GM18868 (cell line): ENCODE results near the gene CRHR1.
"Not testable (repeated sequence)": the region's sequence is repeated elsewhere in the genome, so short reads cannot be mapped to it uniquely, and the experiment has no call there.

Experiments used
- ATAC-seq: cut with Tn5 transposase; IDR thresholded peaks from one replicate; pipeline ENCODE4 v1.9.1; 2021; ENCODE audit warnings: mild to moderate bottlenecking, moderate library complexity; ENCODE audit not compliant: unreplicated experiment

Gene CRHR1

DNA sequence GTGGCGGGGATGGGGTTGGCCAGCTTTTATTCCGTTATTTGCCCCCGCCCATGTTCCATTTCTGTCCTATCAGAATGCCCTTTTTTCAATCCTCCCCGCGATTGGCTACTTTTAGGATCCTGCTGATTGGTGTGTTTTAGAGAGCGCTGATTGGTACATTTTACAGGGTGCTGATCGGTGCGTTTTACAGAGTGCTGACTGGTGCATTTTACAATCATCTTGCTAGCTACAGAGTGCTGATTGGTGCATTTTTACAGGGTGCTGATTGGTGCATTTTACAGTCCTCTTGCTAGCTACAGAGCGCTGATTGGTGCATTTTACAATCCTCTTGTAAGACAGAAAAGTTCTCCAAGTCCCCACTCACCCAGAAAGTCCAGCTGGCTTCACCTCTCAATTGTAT, 78.0 kb downstream of the CRHR1 start:
- ATAC-seq = not testable (repeated sequence)

DNA sequence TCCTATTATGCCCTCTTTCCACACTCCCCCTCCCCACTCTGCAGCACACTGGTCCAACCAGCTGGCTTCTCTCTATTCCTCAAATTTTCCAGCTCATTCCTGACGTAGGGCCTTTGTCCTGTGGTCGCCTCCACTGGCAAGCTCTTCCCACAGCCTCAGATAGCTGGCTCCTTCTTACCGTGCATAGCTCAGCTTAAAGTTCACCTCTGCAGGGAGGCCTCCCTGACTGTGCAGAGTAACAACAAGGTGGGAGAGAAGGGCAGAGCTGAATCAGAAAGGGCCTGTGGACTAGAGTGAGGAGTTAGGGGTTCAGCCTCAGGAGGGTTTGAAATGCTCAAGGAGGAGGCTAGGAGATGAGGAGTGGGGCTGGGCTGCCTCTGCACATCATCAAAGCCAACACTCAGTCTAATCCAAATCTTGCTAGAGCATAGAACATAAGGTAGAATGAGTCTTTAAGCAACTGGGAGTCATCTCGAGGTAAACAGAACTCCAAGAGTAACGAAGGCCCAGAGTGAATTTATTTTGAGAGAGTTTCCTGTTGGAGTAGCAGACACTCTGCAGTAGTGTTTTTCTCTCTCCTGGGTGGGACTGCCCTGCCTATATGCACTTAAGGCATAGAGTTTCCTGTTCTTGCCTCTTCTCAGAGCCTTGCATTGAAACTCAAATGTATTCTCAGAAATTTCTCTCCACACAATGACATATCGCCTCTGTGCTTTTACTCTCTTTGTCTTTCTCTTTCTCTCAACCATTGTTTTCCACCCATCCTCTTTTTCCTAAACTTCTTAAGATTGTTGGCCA, 79.9 kb downstream of the CRHR1 start:
- ATAC-seq = no peak

DNA sequence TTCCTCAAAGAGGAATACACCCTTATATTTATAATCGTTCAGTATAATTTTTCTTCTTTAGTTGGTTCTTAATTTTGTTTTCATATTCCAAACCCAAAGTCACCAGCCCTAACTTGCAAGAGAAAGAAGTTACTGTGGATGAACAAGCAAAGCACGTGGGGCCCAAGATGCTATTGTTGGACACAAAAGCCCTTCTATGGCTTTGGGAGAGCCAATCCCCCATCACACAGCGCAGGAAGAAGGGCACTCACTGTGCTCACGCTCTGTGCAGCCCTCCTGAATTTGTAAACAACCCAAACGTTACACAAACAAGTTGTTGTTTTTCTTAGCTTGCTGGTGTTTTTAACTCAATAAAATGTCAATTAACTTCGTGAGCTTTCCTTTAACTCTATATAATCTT, 83.1 kb downstream of the CRHR1 start:
- no peak for ATAC-seq

DNA sequence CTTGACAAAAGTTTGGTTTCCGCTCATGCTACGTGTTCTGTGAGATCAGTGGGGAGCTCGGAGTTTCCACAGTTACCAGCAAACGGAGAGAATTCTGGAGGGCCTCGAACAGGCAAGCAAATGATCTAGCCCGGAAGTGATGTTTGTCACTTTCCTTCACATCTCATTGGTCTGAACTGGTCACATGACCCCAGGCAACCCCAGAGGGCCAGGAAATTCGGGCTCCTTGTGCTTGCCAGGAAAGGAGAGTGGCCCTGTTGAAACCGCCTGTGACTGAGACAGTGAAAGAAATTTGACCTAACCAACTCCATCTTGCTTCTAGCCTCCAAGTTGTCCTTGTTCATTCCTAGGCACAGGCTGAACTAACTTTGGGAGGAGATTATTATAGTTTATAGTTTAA, 83.6 kb downstream of the CRHR1 start:
- no peak for ATAC-seq

DNA sequence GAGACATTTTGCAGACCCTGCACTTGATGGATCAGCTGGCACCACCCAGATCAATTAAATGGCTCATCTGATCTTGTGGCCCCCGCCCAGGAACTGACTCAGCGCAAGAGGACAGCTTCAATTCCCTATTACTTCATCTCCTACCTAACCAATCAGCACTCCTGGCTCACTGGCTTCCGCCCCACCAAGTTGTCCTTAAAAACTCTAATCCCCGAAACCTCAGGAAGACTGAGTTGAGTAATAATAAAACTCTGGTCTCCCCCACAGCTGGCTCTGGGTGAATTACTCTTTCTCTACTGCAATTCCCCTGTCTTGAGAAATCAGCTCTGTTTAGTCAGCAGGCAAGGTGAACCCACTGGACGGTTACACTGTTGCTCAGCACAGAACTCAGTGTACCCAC, 84.2 kb downstream of the CRHR1 start:
- no peak for ATAC-seq

DNA sequence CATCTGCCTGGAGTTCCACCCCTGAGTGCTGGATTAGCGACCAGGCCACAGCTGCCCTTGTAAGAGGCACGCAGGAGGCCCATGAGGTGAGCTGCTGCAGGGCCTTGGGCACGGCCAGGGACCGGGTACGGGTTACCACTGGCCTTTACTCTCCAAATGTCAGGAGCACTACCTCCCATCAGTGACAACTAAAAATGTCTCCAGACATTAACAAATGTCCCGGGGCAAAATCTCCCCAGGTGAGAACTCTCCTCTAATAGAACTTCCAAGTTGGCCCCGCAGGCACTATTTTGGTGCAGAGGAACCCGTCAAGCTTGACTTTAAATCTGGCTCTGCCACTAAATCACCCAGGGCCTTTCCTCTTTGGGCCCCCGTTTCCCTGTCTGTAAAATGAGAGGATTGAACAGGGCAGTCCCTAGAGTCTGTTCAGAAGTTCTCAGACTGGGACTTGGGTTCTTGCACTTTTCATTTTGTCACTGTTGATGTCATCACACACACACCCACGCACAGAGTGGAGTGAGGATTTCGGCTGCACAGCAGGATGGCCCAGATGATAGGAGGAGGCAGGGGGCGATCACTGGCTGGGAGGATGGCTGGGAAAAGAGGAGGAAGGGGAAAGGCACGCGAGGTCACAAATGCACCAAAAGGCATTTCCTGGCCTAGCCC, 85.7 kb downstream of the CRHR1 start:
- no peak for ATAC-seq

DNA sequence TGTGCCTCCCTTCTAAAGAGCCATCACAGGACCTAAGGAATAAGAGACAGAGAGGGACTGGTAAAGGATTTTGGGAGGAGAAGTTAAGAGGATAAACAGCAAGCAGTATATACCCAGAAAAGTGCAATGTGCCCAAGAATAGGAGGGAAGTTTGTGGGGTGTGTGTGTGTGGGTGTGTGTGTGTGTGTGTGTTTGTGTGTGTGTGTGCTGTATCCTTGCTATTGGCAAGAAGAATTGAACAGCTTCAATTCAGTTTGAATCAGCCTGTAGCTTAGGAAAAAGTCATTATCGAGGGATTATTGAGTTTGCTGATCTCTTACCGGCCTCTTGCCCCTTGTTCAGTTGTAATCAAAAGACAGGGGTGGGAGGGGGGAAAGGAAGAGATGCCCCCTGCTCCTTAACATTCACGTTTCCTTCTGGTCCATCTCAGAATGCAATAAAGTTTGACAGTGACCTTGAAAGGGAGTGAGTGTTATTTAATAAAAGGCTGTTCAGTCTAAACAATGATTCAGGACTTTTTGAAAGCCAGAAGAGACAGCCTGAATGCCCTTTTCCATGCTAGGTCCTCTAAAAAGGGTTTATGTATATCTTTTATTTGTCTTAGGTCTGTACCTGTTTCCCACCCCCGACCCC, 86.3 kb downstream of the CRHR1 start:
- ATAC-seq = no peak

DNA sequence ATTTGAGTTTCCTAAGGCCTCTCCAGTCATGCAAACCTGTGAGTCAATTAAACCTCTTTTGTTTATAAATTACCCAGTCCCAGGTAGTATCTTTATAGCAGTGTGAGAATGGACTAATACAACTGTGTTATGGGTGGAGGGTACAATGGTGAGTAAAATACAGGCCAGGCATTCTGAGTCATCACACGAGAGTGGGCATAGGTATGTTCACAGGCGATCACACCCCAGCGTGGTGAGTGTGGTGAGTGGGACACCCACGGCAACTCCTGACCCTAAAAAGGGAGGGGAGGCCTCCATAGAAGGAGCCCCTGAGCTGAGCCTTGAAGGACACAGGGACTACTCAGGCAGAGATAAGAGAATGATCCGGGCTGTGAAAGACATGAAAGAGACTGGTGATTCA, 87.6 kb downstream of the CRHR1 start:
- ATAC-seq = no peak

DNA sequence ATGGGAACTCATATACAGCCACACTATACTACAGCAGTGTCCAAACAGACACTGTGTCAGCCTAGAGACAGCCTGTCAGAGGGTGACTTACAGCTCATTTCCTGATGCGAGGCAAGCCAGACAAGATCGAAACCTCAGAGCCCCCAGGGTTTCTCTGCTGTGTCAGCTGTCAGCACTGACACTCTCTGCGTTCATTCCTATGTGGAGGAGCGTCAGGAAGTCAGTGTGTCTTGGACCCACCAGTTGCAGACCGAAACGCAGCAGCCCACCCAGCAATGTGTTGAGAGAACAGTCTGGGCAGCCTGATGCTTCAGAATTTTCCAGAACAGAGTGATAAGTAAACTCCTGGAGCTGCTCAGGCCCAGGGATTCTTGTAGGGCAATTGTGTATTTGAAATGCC, 89.6 kb downstream of the CRHR1 start:
- no peak for ATAC-seq

DNA sequence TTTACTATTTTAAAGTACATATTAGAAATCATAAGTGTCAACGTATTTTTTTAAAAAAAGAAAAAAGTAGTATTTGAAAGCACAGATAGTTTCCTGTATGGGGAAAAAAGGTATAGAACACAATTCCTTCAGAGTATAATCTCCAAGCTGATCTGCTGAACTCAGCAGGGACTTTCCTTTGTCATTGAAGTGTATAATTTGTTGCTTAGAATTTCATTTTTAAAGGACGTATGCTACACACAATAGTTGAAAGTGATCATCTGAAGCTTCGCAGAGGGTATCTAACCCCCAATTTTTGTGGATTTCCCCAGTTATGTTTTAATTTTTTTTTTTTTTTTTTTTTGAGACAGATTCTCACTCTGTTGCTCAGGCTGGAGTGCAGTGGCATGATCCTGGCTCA, 90.0 kb downstream of the CRHR1 start:
- ATAC-seq = no peak

DNA sequence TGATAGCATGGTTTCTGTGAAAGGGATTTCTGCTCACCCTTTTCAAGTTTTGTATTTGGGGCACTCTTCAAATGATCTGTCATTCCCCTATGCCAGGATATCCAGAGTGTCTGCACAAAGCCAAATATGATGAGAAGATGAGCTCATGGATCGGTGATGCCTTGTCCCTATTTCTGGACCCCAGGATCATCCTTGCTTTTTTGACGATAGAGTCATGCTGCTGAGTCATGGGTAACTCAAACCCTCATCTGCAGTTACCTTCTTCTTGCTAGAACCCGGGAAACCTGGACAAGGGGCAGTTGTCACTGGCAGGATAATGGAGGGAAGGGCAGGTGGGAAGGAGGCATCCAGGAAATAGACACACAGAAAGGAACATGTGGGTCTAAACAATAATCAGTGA, 92.4 kb downstream of the CRHR1 start:
- no peak for ATAC-seq

DNA sequence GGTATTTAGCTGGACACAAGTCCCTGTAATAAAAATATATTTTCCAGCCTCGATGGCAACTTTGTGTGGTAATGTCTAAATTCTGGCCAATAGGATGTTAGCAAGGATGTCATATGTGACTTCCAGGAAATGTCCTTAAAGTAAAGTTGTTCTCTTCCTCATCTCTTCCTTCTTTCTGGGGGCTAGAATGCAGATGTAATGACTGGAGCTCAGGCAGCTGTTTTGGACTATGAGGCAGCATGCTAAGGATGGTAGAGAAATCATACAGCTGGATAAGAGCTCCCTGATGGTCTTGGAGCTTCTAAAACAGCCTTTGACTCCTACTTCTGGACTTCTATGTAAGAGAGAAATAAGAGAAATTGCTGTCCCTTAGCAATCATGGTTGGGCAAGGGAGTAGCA, 93.3 kb downstream of the CRHR1 start:
- no peak for ATAC-seq

DNA sequence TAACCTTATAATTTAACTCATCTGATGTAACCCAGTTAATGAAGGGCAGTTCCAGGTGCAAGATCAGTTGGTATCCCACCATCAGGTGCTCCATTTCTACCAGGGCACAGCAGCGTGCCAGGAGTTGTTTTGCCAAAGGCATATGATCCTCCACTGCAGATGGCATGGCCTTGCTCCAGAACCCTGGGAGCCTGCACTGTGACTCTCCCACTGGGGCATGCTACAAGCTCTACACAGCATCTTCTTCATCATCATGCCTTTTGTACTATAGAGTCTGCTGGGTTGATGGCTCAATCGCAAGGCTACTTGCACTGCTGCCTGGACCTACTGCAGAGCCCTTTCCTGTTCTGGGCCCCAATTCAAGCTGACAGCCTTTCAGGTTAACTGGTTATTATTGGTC, 98.9 kb downstream of the CRHR1 start:
- no peak for ATAC-seq
